GM23338 (cell line): ENCODE measurements around the gene MED13.

ENCODE experiments used
- CREB1 ChIP-seq: fragments of 250-450 bp; sonication (Bioruptor Pico); IDR thresholded peaks from 2 replicates; pipeline ENCODE4 v1.5.0; 2020; ENCODE audit warnings: low read depth, mild to moderate bottlenecking, moderate library complexity
- CTCF ChIP-seq, 2 experiments: fragments of 200-600 bp in 1 of 2; sonication (generic) in 1 of 2; conservative IDR thresholded peaks; 2 replicates each; pipeline versions ENCODE4 v1.5.1 to v1.6.1; 2016 to 2017; ENCODE audit warnings: antibody characterized with exemption in 2 of 2, low read depth in 2 of 2, mild to moderate bottlenecking in 2 of 2, moderate library complexity in 1 of 2
- ETS1 ChIP-seq: IDR thresholded peaks from 2 replicates; pipeline ENCODE4 v1.6.1; 2016; ENCODE audit warnings: antibody characterized with exemption
- EZH2 ChIP-seq: fragments of 200-600 bp; sonication (generic); IDR thresholded peaks from one replicate; pipeline ENCODE4 v1.8.0; 2017; ENCODE audit warnings: antibody characterized with exemption, mild to moderate bottlenecking, low read depth; ENCODE audit not compliant: unreplicated experiment
- EZH2phosphoT487 ChIP-seq: fragments of 200-600 bp; sonication (generic); IDR thresholded peaks from one replicate; pipeline ENCODE4 v1.8.1; 2018; ENCODE audit warnings: antibody characterized with exemption; ENCODE audit not compliant: unreplicated experiment
- NANOG ChIP-seq: IDR thresholded peaks from 2 replicates; pipeline ENCODE4 v1.6.1; 2016; ENCODE audit warnings: antibody characterized with exemption, borderline replicate concordance
- POLR2AphosphoS5 ChIP-seq: IDR thresholded peaks from 2 replicates; pipeline ENCODE4 v1.6.1; 2016; ENCODE audit warnings: antibody characterized with exemption, low read depth
- REST ChIP-seq: IDR thresholded peaks from one replicate; pipeline ENCODE4 v1.6.1; 2018; ENCODE audit warnings: antibody characterized with exemption; ENCODE audit not compliant: unreplicated experiment
- STAT1 ChIP-seq: IDR thresholded peaks from one replicate; pipeline ENCODE4 v1.6.1; 2016; ENCODE audit warnings: antibody characterized with exemption; ENCODE audit not compliant: unreplicated experiment
- ZNF114 ChIP-seq: fragments of 250-450 bp; sonication (Bioruptor Pico); IDR thresholded peaks from 2 replicates; pipeline ENCODE4 v1.5.0; 2020; ENCODE audit warnings: mild to moderate bottlenecking, moderate library complexity
- ZNF331 ChIP-seq: fragments of 250-450 bp; sonication (Bioruptor Pico); IDR thresholded peaks from 2 replicates; pipeline ENCODE4 v1.5.0; 2020; ENCODE audit warnings: low read depth, mild to moderate bottlenecking, moderate library complexity
- ZNF462 ChIP-seq: fragments of 250-450 bp; sonication (Bioruptor Pico); IDR thresholded peaks from 2 replicates; pipeline ENCODE4 v1.5.0; 2020; ENCODE audit warnings: mild to moderate bottlenecking, moderate library complexity

GRCh38 chr17:62105357-62105756 is 40.3 kb upstream of the MED13 start:
- TF ChIP-seq CTCF (conservative IDR thresholded peaks at IDR 0.05; ENCODE audit: low read depth in 2 of 2) (no peak), REST (no peak), EZH2 (no peak), POLR2AphosphoS5 (no peak), EZH2phosphoT487 (no peak), ZNF114 (CRISPR knock-in tag) (no peak), ETS1 (no peak), NANOG (no peak), CREB1 (no peak), ZNF331 (CRISPR knock-in tag) (no peak), ZNF462 (CRISPR knock-in tag) (no peak), STAT1 (no peak)
